DMS53 treated with DMSO at 0.1 percent for 48 hours (cell line): ENCODE measurements around the gene RAB30.
"Not testable (repeated sequence)": the region's sequence is repeated elsewhere in the genome, so short reads cannot be mapped to it uniquely, and the experiment has no call there.

Experiments used
- DNase-seq: peaks from one replicate; lab custom pipeline; 2025; ENCODE audit not compliant: unreplicated experiment; lab: John Stamatoyannopoulos, UW

RAB30 gene

DNA sequence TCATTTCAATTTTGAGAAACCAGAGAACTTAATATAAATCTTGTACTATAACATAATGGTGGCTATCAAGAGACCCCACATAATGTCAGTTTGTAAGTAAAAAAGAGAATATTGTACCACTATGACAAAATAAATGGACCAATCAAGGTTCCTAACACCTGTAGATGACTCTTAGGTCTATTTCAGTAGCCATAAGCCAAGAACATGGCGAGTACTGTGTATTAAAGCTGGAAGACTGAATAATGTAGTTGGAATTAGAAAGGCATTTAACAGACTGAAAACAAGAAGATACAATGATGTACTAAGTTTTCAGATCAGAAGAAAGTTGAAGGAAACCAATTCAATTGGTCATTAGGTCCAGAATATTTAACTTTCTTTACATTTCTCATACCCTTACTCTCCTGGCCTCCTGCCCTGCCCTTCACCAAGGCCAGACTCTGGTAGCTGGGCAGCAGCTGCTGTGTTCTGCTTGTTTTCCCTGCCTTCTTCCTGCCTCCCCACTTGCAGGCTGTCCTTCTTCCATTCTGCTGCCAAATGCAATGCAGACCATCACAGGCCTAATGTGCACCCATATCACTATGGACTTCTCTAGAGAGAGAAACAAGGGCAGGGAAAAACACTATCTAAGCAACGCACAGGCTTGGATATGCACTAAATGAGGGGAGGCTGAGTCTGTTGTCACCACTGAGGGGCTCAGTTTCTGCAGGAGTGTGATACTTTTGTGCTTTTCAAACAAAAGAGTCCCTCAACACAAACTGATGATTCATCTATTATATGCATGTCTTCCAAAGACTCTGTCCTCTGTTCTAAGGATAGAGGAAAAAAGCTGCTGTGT, 60.1 kb downstream of the RAB30 start:
- DNase-seq, result peak; percentile 76

DNA sequence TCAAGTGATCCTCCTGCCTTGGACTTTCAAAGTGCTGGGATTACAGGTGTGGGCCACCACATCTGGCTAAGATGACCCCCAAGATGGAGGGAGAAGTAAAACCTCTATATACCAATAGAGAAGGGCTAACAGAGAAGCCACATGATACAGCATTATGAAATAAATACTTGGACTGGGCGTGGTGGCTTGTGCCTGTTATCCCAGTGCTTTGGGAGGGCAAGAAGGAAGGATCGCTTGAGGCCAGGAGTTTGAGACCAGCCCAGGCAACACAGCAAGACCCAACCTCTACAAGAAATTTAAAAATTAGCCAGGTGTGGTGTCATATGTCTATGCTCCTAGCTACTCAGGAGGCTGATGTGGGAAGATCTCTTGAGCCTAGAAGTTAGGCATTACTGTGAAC, 61.7 kb downstream of the RAB30 start:
- DNase-seq, result no peak

DNA sequence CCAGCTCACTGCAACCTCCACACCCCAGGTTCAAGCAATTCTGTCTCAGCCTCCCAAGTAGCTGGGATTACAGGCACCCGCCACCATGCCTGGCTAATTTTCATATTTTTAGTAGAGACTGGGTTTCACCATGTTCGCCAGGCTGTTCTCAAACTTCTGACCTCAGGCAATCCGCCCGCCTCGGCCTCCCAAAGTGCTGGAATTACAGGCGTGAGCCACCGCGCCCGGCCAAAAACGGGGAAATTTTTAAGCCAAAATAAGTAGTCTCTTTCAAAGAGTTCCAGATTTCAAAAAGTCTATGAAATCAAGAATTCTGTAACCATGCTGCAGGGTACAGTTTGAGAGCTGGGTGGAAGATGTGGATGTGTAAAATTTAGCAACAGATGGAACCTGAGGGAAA, 62.6 kb downstream of the RAB30 start:
- DNase-seq, result not testable (repeated sequence)

DNA sequence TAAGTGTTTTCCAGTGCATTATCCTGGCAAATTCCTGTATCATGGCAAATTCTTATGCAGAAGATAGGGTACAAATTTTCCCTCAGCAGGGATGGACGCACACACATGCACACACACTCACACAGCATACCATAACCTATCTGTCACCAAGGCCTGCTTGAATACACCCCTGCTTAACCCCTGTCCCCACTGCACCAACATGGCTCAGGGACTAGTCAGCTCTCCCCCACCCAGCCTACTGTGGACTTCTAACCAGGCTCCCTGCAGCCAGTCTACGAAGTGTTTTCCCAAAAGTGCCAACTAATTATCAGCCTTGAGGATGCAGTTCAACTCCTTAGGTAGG, 63.1 kb downstream of the RAB30 start:
- DNase-seq, result no peak

DNA sequence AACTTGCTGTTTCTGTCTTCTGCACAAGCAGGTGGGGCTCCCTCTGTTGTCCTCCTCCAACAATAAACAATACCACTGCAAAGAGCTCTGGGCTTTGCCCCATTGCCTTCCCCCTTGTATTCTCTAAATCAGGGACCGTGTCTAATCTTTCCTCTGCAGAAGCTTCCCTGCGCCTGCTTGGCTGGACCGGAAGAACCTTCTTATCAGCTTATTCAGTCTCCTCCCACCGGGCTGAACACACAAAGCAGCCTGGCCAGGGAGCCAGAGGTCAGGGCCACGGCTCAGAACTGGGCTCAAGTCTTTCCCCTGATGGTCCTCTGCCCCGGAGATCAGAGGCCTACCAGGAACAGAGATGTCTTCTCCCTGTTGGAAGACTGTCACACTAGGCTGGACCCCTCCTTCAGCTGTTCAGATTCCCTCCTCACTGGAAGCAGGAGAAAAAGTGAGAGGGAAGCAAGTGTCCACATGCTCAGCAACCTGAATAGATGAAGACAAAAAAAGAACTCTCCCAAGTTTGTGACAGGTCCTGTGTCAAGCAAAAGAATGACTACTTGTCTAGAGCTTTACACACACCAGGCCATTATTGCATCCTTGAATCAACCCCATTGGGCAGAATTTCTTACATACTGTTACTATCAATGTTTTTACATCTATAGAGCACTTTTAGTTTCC, 63.7 kb downstream of the RAB30 start:
- peak; percentile 93 for DNase-seq

DNA sequence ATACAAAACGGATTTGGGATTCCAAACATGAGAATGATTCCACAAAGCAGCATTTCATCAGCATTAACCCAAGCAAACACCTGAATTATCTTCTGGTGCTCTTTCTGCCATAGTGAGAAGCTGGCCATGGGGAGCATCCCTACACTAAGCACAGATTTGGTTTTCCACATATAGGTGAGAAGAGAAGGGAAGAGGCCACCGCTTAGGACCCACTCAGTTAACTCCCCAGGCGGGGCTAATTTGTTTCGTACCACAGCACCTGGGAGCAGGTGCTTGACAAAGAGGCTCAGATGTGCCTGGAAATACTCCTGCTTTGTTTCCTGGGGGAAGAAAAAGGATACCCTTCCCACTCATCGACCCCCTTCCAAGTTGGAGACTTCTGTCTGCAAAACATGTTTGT, 64.2 kb downstream of the RAB30 start:
- peak; percentile 70 for DNase-seq

DNA sequence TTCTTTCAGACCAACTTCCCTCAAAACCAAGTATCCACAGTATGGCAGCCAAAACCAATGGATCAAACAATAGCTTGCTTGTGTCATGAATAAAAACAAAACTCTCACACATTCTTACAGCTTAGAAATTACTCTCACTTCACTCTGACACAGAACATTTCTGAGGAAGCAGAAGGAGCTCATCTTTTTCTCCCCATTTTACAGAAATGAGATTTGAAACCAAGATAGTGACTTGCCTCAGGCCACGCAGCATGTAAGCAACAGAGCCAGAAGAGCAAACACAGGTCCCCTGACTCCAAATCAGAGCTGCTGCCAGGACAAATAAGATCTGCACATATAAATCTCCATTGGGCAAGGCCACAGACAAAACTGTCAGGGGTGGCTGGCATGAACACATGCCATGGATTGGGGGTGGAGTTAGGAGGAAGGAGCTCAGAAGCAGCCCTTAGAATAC, 64.8 kb downstream of the RAB30 start:
- no peak for DNase-seq

DNA sequence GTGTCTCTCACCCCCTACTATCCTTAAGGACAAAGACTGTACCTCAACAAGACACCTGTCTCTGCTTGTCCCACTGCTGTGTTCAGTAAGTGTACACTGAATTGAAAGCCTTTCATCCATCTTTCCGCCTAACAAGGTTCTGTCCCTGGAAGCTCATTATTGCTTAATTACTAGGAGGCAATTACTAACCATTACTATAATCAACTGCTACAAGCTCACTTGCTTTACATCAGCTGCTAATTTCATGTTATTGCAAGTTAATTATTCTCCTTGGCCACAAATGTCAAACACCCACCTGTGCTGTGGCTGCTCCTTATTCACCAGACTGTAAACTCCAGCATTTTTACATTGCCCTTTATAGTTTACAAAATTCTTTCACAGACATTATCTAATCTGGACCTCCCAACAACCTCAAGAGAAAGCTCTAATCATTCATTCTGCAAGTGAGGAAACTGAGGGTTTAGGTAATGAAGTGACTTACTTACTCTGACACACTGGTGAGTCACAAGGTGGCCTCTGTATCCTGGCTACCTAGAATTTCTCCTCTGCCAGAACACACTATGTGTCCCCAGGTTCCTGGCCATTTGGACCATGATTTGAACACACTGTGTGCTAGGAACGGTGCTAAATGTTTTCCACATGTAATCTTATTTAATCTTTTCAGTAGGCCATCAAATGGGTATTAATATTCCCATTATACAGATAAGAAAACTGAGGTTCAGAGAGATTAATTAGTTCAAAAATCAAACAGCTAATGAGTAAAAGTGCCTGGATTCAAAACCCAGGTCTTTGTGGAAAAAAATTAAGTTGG, 66.7 kb downstream of the RAB30 start:
- DNase-seq, result no peak

DNA sequence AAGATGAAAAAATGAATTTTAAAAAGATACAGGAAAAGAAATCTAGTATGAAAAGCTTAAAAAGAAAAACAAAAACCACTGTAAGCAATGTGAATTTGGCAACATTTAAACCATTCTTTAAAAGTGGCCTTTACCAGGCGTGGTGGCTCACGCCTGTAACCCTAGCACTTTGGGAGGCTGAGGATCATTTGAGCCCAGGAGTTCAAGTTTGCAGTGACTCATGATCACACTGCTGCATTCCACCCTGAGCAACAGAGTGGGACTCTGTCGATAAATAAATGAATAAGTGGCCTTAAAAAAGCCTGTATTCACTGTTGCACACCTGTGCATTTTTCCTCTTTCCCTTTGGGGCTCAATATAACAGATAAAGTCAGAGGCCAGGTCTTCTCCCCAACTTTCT, 69.2 kb downstream of the RAB30 start:
- no peak for DNase-seq

DNA sequence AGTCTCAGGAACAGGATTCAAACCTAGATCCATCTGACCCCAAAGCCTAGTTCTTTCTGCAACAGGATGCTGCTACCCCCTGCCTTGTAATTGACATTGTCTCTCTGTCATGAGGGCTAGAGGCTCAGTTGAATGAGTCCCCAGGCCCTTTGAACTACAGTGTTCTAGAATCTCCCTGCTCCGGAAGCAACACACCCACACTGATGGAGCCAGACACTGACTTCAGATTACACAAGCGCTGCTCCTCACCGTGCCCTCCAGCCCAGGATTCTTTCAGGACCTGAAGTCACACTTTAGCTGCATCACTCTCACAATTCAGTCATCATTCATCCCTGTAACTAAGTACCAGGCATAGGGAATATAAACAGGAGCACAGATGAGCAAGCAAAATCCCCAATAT, 69.6 kb downstream of the RAB30 start:
- no peak for DNase-seq

DNA sequence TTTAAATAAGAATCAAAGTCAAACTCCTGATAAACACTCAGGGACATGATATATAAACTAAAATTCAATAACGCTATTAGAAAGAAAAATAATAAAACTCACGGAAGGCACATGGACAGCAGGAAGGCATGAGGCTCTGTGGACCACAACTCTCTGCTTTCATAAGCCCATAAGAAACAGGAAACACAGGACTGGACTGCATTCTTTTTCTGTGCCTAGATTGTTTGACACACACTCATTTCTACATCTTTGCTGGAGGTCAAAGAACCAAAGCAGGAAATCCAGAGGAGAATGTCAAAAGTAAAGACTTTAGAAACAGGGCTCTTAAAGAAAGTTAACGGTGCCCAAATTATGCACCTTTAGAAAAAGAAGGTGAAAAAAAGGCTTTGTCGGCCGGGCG, 71.3 kb downstream of the RAB30 start:
- no peak for DNase-seq

DNA sequence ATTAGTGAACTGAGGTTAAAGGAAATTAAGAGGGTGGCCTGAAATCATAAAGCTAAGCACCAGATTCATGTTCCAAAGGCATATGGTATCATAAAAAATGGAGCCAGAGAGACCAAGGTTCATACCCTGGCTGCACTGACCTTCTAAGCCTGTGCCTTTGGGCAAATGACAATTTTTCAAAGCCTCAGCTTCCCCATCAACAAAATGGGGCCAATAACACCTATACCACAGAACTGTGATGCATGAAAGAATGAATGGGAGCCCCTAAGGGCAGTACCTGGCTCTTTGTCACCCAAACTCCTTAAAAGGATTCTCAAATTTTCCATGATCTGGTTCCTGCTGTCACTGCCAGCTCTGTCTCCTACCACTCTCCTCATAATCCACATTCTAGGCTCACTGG, 72.5 kb downstream of the RAB30 start:
- no peak for DNase-seq

DNA sequence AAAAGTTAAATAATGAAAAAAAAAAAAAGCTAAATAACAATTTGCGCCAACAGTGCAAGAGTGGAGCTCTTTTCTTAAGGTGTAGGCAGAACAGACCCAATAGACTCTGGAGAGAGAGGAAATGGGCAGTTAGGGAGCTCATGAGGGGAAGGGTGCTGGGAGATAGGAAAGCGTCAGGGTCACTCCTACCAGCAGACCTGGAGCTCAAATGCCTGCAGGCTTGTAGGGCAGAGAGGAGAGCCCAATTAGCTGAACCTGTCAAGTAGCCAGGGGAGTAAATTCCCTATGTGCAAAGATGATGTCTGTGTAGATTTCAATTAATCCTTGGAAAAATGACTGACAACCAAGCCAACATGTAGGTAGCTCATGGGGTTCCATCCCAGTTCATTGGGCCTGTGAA, 73.0 kb downstream of the RAB30 start:
- no peak for DNase-seq

DNA sequence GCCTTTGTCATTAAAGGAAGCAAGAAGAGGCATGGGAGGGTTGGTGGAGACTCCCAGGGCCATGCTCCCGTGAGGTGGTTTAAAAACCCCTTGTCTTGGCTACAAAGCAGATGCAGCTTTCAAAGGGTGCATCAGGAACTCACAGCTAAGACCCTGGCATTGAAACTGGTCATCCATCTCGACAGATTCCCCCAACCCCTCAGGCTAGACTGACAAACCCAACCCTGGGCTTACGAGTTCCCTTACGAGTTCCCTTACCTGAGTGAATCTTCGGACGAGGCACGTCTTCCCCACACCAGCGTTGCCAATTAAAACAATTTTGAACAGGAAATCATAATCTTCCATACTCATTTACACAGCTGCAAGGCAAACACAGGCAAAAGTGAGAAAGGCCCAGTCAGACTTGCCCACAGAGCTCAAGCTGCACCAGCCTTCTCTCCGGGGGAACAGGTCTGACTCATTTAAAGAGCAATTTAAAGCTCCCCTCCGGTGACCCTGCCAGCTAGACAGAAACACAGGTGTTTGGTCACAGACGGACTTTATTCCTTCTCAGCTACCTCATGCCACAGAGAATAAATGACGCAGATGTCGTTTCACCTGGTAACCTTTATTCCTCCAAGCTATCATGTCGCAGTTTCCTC, 74.6 kb downstream of the RAB30 start:
- peak; percentile 91 for DNase-seq

DNA sequence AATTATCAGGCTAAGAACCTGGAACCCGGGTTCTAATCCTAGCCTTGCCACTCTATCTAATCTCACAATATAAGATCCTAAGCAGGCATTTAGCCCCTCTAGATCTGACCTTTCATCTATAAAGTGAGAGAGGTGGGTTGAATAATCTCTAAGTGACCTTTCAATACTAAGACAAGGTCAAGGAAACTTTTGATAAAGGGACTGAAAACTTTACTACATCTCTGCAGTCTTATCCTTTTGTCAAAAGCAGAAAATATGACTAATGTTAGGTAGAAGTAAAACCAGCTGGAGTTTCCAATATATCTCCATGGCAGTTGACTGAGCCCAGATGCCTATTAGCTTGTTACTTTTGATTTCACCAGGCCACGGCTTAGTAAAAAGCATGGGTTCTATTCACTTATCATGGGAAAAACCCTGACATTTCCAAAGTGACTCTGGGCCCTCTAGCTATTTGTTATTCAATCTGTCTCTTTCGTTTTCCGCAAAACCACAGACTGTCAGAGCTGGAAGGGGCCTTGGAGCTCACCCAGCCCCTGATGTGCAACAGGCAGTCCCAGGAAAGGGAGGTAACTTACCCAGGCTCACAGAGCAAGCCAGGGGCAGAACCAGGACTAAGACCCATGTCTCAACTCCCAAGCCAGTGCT, 75.8 kb downstream of the RAB30 start:
- no peak for DNase-seq

DNA sequence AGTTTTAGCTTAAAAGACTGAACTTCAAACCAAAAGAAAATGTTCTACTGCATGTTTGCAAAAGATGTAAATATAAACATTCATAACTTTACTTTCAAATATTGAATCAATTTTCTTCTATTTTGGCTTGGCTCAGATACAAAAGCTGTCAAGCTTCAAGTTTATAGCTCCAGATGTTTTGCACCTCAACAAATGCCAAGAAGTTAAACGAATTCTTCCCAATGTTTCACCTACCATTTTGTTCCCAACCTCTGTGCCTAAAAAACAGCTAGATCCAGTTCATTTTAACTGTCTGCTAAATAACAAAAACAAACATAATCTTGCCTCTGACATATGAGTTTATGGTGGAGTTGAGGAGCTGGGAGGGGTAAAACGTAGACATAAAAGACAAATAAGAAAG, 76.5 kb downstream of the RAB30 start:
- DNase-seq, result no peak

DNA sequence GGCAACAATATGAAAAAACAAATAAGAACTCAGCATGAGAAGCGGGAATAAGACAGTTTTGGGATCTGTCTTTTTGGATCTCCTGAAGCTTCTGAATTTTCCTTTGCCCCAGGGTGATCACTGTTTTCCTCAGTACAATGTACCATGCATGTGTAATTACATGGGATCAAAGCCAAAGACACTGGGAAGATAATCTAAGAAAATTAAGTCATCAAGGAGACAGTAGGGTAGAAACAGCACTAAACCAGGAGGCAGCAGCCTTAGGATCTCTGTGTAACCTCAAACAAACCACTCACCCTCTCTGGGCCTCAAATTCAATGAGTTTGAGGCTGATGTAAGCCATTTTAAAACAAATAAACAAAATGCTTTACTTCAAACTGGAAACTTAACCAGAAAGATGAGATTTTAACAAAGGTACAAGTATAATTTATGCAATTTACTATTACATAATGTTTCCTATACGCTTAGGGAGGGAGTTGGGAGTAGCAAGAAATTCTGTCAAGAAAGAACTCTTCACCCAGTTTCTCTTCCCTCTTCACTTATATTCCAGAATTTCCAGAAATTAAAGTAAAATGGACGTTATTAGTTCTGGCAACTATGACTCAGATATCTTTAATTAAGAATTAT, 77.0 kb downstream of the RAB30 start:
- no peak for DNase-seq

DNA sequence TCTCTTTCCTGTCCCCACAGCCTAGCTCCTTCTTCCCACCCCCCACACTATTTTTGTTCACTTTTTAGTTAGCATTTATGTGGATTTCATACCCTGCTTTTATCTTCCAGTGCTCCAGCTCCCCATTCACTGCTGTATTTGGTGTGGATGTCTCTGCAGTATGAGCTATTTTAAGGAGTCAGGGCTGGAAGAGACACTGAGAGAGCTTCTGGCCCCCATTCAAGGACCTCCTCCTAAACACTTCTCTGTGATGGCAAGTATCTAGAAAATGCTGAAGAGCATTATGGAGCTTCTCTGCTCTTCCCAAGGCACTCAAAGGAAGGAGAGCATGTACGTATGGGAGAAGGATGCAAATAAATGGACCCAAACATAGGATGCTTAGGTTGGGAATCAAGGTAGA, 79.5 kb downstream of the RAB30 start:
- no peak for DNase-seq

DNA sequence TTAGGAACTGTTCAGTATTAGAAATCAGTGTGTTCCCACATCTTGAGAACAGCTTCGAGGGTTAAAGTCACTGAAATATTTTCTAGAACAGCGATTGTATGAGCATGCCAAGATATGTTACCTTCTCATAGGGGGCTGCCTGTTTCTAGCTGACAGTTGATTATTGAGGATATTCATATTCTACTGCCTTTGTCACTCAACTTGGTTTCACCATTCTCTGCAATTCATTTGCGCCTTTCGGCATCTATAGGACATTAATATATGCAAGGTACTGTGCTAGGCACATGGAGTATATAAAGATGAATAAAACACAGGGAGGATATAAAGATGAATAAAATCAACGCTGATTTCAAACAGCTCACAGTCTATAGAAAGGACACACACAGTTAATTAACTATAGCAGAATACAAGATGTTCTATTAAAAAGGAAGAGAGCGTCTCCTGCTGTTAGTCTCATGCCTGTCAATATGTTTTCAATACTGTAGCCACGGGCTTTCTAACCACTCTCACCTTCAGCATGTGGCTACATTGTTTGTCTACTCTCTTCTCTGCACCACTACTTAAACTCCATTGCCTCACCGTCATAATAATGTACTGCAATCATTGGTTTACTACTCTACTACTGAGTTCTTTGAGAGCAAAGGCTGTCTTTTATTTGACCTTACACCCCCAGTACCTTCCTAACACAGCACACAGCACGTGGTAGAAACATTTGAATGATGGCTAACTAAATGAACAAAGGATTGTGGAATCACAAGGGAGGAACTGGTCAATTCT, 81.9 kb downstream of the RAB30 start:
- DNase-seq, result peak; percentile 97
